ENCODE data around the gene GTF3C2.
"Not testable (repeated sequence)": the region's sequence is repeated elsewhere in the genome, so short reads cannot be mapped to it uniquely, and the experiment has no call there.

Gene GTF3C2

DNA sequence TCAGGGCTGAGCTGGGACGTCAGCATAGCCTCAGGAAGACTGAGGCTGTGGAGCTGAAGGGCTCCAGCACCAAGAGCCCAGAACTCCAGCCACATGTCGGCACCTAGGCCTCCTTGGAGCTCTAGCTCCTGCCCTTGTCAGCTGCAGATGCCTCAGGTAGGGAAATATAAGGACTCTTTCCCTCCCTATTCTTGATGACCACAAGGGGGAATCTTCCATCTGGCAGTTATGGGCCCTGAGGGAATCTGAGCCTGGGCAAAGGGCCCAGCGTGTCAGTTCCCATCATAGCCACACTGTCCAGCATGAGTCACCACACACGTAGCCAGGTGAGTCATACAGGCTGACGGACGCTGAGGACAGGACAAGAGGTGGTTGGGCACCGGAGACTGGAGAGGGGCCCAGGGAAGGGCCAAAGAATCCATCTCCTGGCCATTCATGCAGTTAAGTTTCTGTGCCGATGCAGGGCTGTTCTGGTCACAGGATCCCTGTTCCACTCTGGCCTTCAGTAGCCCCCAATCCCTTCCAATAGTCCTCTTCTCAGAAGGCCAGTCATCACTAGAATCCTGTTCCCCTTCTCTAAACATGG, 35.5 kb downstream of the GTF3C2 start:
- FAIRE-seq: no peak

DNA sequence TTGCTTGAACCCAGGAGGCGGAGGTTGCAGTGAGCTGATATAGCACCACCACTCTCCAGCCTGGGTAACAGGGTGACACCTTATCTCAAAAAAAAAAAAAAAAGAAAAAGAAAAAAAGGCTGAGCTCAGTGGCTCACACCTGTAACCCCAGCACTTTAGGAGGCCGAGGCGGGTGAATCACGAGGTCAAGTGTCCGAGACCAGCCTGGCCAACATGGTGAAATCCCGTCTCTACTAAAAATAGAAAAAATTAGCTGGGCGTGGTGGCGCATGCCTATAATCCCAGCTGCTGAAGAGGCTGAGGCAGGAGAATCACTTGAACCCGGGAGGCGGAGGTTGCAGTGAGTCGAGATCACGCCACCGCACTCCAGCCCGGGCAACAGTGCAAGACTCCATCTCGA, 36.7 kb downstream of the GTF3C2 start:
- not testable (repeated sequence) for FAIRE-seq

DNA sequence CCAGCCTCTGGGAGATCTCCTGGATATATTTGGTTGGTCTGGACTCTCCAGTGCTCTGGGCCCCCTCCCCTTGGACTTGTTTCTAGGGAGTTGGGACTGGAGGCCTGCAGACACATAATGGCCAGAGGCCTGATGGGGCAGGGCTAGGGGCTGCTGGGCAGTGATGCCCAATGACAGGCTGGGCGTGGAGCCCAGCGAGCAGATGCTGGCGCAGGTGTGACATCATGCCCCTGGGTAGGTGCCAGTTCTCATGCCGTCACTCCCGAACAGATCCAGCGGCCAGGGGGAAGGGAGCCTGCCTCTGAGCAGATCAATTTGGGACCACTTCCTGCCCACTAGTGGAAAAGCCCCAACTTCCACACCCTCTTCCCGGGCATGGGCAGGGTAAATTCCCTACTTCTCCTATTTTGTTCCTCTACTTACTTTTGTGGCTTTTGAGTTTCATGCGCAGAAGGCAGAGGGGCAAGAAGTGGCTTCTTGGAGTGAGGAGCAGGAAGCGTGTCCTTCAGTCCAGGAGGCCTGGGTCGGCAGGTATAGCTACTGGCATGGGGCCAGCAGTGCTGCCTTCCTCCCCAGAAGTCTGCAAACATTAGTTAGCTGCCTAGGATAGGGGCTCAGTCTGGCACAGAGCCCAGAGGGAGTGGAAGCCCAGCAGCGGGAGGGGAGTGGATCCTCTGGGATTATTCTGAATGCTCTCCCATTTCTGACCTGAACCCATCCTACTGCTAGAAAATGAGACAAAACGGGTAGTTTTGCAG, 39.7 kb downstream of the GTF3C2 start:
- no peak for FAIRE-seq

DNA sequence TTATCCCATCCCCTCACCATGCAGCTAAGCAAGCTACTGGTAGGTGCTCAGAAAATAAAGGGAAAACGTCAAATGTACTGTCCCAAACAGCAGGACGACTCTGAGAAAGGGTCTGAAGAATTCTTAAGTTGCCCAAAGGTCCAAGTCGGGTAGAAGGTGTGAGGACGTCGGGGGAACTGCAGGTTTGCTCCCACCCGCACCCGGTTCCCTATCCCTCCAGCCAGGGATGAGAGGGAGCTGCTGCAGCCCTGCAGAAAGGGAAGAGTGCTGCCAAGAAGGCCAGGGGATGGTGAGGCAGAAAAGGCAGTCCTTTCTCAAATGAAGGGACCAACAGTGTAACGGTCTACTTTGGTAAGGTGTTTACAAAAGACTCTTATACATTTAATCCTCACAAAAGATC, 41.4 kb downstream of the GTF3C2 start:
- no peak for FAIRE-seq

DNA sequence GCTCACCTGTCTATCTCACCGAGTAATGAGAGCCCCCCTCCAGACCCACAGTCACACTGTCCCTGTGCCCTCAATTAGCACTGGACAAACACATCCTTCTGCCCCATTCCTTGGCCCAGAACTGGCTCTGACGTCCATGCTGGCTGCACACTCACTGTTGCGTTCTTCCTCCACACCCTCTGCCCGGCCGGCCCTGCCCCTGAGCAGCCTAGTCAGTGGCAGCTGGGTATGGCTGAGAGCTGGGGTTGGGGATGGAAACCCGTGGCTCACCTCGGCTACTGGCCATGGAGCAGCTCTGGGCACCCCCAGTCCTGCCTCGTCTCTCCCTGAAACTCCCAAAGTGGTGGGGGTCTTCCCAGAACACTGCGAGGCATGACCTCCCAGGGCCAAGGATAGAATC, 41.9 kb downstream of the GTF3C2 start:
- FAIRE-seq: no peak

DNA sequence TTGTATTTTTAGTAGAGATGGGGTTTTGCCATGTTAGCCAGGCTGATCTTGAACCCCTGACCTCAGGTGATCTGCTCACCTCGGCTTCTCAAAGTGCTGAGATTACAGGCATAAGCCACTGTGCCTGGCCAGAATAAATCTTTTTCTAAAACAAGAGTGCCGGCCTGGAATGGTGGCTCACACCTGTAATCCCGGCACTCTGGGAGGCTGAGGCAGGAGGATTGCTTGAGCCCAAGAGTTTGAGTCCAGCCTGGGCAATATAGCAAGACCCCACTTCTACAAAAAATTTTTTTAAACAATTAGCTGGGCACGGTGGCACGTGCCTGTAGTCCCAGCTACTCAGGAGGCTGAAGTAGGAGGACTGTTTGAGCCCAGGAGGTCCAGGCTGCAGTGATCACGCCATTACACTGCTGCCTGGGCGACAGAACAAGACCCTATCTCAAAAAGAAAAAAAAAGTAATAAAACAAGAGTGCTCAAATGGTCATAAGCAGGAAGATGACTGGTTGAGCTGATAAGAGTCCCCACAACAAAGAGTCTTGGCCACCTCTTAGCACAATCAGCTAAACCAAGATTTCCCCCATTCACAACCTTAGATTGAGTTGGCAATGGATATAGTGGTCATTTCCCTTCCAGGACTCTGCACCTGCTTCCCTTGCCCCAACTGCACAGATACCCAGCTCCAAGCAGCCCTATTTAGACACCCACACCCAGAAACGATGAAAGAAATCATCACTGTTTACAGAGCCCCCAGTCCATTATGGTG, 42.5 kb downstream of the GTF3C2 start:
- FAIRE-seq: no peak

DNA sequence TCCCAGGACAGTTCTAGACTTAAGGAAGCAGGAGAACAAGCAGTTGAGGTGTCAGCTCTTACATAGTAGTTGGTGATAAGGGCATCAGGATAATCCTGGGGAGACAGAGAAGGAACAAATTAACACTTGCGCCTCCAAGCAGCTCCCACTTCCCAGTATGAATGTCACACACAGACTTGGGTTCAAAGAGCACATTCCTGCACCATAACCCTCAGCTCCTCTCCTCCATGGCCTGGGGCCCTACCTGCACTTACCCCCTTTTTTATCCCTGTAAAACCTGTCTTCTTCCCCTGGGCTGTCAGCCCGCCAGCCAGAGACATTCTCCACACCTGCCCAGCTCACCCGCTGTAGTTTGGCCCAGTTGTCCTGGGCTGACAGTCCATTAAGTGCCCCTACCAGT, 44.4 kb downstream of the GTF3C2 start:
- no peak for FAIRE-seq

DNA sequence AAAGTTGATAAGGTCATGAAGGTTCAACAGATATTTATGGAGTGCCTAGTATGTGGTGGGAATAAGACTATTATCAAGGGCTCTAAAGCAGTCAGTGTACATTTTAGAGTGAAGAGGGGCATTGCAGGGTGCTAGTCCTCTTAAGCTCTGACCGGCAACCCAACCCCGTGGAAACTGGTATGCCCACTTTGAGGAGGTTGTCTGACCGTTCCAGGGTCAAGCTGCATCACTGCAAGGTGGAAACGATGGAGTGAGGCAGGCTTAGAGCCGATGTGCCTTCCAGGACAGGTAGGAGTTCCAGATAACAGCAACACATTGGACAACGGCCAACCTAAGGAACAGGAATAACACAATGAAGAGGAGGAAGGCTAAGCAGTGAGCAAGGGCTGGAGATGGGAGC, 46.9 kb downstream of the GTF3C2 start:
- FAIRE-seq: no peak

DNA sequence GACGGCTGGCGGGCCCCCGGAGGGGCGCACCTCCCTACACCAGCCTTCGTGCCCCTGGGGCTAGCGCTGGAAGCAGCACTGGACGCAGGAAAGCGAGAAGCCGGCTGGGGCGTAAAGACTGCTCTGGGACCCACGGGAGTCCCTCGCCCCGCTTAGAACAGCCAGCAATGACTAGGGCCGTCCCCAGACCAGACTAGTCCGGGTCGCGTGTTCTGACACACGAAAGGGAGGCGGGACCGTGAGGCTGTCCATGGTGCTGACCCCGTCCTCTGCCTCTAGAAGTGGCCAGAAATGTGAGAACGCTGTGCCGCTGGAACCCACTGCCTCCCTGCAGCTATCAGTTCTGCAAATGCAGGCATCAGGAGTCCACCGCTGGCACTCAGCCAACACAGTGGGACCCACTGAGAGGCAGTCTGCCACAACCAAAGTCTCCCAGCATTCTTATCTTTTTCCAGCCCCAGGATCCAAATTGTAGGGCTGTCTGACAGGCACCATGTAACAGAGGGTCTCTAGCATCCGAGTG, 48.1 kb downstream of the GTF3C2 start, which contains the start of gene UCN:
UCN (minus strand) TSS at position 87 of the 523 bp plus-strand sequence. CDS start 550 bp downstream, outside the sequence.
- FAIRE-seq: no peak

DNA sequence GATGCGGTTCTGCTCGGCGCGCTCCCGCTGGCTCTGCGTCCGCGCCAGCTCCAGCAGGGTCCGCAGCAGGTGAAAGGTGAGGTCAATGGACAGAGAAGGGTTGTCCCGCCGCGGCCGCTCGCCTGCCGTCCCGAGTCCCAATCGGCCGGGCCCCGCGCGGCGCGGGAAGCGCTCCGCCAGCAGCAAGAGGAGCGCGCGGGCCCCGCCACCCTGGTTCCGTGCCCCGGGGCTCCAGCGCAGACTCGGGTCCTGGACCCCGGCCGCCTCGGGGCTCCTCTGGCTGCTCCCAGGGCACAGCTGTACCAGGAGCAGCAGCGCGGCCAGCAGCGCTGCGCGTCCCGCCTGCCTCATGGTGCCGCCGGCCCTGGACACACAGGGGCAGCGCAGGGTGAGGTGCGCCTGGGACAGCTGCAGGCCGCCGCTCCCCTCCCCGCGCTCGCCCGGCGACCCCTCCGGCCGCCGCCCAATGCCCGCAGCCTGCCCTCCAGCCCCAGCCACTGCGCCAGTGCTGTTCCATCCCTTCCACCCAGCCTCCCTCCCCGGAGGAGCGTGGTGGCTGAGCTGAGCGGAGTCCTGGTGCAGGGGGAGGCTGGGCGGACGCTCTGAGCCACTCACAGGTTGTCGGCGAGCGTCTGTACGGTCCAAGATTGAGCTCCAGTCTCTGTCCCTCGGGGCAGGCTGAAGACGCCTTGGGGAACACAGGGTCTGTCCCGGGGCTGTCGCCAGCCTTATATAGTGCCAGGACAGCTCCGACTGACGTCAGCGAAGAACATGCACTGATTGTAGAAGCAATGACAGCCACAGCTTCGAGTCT, 48.8 kb downstream of the GTF3C2 start:
- no peak for FAIRE-seq

DNA sequence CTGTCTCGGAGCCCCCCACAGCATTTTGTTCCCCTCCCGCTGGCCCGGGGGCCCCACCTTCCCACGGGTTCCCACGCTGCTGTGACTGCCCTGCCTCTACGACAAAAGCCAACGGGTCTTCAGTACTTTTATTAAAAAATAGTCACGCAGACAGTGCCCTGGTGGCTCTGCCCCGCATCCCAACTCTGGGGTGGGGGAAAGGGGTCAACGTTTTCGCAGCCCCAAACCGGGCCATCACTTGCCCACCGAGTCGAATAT, 49.3 kb downstream of the GTF3C2 start:
- no peak for FAIRE-seq

DNA sequence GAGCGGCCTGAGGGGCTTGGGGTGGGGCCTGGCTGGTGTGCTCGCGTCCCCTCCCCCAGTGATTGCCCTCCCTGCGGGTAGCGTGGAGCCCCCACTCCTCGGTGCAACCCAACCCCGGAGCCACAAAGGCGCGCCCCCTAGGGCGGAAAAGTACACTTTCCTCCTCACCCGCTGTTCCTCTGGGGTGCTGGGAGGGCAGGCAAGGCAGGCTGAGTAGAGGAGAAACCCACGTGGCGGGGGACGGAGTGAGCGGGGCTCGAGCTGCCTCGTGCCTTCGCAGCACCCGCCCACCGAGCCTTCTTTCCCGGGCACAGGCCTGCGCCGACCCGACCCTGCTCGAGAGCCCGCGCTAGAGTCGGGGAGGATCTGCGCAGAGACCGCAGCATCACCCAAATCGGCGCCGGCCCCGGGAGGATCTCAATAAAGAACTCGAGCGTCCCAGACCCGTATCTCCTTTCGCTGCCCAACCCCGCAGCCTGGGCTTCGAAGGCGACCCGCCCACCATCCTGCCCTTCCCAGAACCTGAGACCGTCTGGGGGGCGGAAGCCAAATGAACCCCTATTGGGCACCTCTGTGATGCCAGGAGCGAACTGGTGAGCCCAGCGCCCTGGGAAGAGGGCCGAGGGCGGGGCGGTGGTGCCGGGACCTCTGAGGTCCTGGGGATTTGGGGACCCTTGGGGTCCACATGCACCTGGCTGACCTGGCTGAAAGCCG, 49.8 kb downstream of the GTF3C2 start:
- FAIRE-seq: no peak

DNA sequence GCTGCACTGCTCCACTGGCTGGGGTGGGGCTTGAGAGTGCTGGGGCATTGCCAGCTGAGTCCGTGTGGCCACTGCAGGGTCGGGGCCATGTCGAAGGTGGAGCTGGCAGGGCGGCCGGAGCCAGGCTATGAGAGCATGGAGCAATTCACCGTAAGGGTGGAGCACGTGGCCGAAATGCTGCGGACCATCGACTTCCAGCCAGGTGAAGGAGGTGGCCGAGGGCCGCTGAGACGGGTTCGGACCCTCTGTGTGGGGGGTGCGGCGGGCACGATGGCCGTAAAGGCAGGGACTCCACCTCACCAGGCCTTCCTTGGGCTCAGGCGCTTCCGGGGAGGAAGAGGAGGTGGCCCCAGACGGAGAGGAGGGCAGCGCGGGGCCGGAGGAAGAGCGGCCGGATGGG, 50.4 kb downstream of the GTF3C2 start:
- FAIRE-seq: no peak

DNA sequence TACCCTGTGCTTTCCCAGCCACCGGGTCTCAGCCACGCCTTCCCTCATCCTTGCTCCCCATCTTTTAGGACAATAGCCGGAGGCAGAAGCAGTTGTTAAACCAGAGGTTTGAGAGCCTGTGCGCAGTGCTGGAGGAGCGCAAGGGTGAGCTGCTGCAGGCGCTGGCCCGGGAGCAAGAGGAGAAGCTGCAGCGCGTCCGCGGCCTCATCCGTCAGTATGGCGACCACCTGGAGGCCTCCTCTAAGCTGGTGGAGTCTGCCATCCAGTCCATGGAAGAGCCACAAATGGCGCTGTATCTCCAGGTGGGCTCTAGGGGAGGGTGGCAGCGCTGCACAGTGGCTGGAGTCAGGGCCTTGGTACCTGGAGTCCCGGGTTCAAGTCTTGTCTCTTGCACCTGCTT, 51.0 kb downstream of the GTF3C2 start:
- FAIRE-seq: no peak

DNA sequence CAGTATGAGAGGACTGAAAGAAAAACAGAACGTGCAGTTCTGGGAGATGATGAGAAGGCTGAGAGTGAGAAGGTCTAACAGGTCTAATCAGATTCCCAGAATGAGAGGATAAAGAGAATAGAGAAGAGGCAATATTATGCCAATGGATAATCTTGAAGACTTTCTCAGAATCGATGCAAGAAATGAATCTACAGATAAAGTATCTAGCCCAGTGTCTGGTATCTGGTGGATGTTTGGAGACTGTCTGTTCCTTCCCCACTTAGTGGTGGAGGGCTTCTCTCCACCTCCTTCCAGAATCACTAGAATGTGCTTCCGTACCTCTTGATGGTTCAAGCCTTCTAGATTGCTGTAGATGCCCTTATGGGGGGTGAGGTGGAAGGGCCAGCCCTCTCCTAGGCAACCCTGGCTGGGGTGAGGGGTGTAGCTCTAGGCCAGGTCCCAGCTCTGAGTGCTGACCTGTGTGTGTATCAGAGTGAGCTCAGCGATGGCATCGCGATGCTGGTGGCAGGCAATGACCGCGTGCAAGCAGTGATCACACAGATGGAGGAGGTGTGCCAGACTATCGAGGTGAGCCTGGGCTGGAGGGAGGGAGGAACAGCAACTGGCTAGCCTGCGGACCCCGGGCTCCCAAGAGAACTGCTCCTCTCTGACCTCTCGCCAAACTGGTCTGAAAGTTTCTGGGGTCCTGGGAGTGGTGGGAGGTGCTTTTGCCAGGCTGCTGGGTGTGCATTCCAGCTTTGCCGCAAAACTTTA, 51.9 kb downstream of the GTF3C2 start:
- no peak for FAIRE-seq

DNA sequence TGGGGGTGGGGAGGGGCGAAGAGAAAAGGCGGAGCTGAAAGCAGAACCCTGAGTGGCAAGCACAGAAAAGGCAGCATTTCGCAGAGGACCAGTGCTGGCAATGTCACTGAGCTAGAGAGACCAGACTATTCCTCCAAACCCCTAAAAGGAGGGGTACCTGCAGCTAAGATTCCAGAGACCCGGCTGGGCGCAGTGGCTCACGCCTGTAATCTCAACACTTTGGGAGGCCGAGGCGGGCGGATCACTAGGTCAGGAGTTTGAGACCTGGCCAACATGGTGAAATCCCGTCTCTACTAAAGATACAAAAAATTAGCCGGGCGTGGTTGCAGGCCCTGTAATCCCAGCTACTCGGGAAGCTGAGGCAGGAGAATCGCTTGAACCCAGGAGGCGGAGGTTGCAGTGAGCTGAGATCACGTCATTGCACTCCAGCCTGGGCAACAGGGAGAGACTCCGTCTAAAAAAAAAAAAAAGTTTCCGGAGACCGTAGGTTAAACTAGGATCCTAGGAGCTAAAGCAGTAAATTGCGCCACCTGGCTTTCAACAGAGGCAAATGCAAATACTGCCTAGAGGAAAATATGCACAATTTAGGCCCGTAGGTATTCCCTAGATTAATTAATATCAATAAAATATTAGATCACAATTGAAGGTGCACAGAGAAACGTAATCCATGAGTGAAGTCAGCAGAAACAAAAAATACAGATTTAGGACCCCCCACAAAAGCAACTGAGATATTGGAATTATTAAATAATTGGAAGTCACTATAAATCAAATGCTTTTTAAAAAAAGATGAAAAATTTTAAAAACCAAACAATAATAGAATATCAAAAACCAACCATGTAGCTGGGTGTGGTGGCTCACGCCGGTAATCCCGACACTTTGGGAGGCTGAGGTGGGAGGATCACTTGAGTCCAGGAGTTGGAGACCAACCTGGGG, 53.2 kb downstream of the GTF3C2 start:
- FAIRE-seq: peak; percentile 66

DNA sequence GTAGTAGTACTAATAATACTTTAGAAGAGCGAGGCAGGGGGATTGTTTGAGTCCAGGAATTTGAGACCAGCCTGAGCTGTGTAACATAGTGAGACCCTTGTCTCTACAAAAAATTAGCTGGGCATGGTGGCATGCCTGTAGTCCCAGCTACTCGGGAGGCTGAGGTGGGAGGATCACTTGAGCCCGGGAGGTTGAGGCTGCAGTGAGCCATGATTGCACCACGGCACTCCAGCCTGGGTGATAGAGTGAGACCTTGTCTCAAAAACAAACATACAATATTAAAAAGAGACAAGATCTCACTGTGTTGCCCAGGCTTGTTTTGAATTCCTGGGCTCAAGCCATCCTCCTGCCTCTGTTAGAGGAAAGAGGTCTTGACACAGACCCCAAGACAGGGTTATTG, 56.0 kb downstream of the GTF3C2 start:
- FAIRE-seq: not testable (repeated sequence)

DNA sequence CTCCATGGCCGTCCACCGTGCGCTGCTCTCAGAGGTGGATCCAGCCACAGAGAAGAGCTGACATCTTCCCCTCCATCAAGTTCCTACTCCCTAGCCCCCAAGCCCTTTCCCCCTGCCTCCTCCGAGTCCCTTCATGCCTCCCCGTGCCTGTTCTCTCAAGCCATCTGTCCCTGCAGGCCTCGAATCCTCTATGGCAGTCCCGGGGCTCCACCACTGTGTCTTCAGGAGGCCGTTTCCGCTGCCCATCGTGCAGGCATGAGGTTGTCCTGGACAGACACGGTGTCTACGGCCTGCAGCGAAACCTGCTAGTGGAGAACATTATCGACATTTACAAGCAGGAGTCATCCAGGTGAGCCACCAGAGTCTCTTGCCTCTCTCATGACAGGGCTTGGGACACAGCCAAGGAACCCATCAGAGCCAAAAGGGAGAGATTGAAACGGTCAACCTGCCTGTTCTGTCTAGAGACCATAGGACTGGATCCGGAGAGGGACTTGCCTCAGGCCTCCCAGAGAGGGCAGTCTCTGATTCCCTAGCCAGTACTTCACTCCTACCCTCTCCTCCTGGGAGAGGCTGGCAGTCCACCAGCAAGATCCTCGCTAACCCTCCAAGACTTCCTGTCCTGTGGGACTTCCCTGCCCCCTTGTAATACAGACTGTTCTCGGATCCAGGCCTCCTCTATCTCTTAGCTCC, 58.0 kb downstream of the GTF3C2 start:
- no peak for FAIRE-seq

DNA sequence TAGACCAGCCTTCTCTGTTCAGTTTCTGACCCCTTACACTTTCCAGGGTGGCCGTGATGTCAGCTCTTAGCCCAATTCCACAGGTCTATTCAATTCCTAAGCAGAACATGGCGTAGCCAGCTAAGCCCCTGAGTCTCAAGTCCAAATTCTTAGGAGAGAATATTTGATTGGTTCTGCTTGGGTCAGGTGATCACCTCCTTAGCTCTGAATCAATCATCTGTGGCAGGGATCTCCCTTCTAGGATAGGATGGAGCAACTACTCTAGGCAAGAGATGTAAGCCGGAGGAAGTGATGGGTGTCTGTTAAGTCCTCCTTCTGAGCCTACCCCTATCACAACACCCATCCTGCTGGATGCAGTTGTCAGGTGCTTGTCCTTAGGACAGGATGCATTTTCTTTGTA, 59.4 kb downstream of the GTF3C2 start:
- no peak for FAIRE-seq

DNA sequence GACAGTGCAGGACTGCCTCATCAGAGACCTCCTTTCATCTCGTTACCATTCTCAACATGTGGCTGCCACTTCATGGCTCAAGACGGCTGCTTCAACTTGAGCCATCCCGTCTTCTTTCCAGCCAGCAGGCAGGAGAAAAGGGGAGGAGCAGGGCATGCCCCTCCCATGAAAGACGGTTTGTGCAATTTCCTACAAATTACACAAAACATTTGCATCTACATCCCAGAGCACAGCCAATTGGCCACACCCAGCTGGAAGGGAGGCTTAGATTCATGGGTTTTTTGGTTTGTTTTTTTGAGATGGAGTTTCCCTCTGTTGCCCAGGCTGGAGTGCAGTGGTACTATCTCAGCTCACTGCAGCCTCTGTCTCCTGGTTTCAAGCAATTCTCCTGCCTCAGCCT, 60.1 kb downstream of the GTF3C2 start:
- FAIRE-seq: no peak

All from colon (tissue), 2 donors.